ENCODE data around the gene RAMP3.
"Not testable (repeated sequence)": the region's sequence is repeated elsewhere in the genome, so short reads cannot be mapped to it uniquely, and the experiment has no call there.

RAMP3 gene

GRCh38 chr7:45157286-45157652 lies 322 bp upstream of the RAMP3 start:
- DNase-seq = no peak

- DNase-seq = no peak
Measured at GRCh38 chr7:45158471-45158870, 880 bp downstream of the RAMP3 start.

- no peak for DNase-seq
Measured at GRCh38 chr7:45159296-45159695, 1.7 kb downstream of the RAMP3 start.

- DNase-seq = no peak
Measured at GRCh38 chr7:45160417-45160881, 2.9 kb downstream of the RAMP3 start.

GRCh38 chr7:45161138-45161537 lies 3.5 kb downstream of the RAMP3 start:
- no peak for DNase-seq

- no peak for DNase-seq
Measured at GRCh38 chr7:45161842-45162241, 4.3 kb downstream of the RAMP3 start.

- no peak for DNase-seq
Measured at GRCh38 chr7:45162311-45162845, 4.8 kb downstream of the RAMP3 start.

- DNase-seq = no peak
Measured at GRCh38 chr7:45162943-45163691, 5.5 kb downstream of the RAMP3 start.

- DNase-seq = no peak
Measured at GRCh38 chr7:45163692-45164052, 6.1 kb downstream of the RAMP3 start.

GRCh38 chr7:45164271-45164670 lies 6.7 kb downstream of the RAMP3 start:
- not testable (repeated sequence) for DNase-seq

GRCh38 chr7:45165857-45166256 lies 8.3 kb downstream of the RAMP3 start:
- DNase-seq = no peak

- DNase-seq = no peak
Measured at GRCh38 chr7:45171946-45172345, 14.4 kb downstream of the RAMP3 start.

- DNase-seq = no peak
Measured at GRCh38 chr7:45173596-45174327, 16.2 kb downstream of the RAMP3 start.

GRCh38 chr7:45174328-45174610 lies 16.7 kb downstream of the RAMP3 start:
- no peak for DNase-seq

- no peak for DNase-seq
Measured at GRCh38 chr7:45174966-45175765, 17.6 kb downstream of the RAMP3 start.

GRCh38 chr7:45176091-45176490 lies 18.5 kb downstream of the RAMP3 start:
- DNase-seq = no peak

- DNase-seq = no peak
Measured at GRCh38 chr7:45176886-45177731, 19.5 kb downstream of the RAMP3 start.

- DNase-seq = no peak
Measured at GRCh38 chr7:45177801-45178200, 20.2 kb downstream of the RAMP3 start.

- no peak for DNase-seq
Measured at GRCh38 chr7:45178241-45179225, 20.9 kb downstream of the RAMP3 start.

GRCh38 chr7:45179666-45180065 lies 22.1 kb downstream of the RAMP3 start:
- no peak for DNase-seq

All from NCI-H1694 (cell line).